Pericardium fibroblast (primary cell): ENCODE measurements around the gene ADCY2. TPM values are rescaled to one million over a fixed set of nuclear protein-coding genes. Genes with fewer than 3 reads are reported as not detected.

ENCODE experiments used
- total RNA-seq: library from RNA; depleted of rRNA; stranded (reverse); fragments of >200 nt; gene quantifications from 2 replicates; pipeline ENCODE4 v1.2.3, GENCODE V29; 2015

Gene ADCY2
- total RNA-seq: 1.4 TPM in 1 of 2 replicates, not detected in the other

GRCh38 chr5:7395947-7396712, at the start of gene ADCY2:
Gene ADCY2 (plus strand): TSS chr5:7396138. CDS start chr5:7396297, 159 bp downstream.

DNA sequence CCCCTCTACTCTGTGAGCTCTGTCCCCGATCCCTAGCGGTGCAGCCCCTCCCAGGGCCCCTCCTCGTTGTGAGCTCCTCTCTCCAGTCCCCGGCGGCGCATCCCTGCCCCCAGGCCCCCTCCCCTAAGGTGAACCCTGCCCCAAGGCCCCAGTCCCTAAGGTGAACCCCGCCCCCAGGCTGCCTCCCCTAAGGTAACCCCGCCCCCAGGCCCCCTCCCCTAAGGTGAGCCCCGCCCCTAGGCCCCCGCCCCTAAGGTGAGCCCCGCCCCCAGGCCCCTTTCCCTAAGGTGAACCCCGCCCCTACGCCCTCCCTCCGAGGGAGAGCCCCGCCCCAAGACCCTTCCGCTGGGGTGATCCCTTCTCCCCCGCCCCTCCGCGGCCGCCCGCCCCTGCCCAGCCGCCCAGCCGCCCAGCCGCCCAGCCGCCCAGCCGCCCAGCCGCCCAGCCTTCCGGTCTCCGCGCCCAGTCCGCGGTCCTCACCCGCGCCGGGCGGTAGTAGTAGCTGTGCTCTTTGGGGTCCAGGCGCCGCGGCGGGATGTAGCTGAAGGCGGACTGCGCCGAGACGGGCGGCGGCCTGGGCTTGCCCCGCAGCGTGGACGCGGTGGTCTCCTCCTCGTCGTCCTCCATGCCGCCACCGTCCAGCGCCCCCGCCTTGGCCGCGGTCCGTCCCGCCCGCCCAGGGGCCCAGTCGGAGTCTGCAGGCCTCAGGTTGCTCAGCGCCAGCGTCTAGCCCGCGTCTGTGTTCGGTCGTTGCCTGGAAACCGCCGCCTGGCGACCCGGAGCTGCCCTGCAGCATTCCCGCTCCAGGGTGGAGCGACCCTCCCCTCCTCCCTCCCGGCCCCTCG, 454.7 kb downstream of the ADCY2 start, which contains the start of gene CFAP90:
Gene CFAP90 (minus strand): TSS at position 739 of the 845 bp plus-strand sequence. CDS start 112 bp downstream, at position 627.

DNA sequence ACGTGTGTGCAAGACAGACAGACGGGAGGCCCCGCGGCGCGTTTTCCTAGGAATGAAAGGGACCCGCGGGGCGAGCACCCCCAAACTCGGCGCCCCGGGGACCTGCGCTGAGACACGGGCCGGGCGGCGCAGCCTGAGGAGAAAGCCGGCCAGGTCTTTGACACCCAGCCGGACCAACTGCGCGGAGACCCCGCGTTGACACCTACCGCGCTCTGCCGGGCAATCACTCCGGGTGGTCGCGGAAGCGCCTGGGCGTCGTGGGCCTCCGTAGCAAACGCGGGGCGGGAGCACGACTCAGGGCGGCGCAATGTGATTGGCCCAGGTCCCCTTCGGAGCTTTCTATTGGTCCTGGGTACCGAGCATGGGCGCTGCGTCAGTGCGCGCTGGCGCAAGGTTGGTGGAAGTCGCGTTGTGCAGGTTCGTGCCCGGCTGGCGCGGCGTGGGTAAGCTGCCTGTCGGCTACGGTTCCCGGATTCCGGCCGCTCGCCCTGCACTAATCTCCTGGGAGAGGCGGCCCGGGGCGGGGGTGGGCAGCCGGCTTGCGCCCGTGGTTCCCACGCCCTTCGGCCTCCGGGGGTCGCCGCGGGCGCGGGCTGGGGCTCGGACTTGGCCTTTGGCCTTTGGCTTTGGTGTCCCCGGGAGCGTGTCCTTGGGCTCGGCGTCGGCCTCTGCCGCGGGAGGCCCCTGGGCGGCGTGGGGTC, 473.0 kb downstream of the ADCY2 start, which contains the start of the genes FASTKD3 and MTRR:
Gene FASTKD3 (minus strand): TSS at position 259 of the 701 bp plus-strand sequence. CDS start 948 bp downstream, outside the sequence.
Gene MTRR (plus strand): TSS at position 376 of the 701 bp plus-strand sequence. CDS start 1,647 bp downstream, outside the sequence.

